Neuronal stem cell (in vitro differentiated cells): ENCODE results near the gene BIN1.

ENCODE experiments used
- DNase-seq: peaks from one replicate; pipeline ENCODE4 v3.0.0-alpha.2; 2013; ENCODE audit warnings: low spot score
- H2AFZ ChIP-seq: one replicate; pipeline ENCODE4 v1.6.1; 2013; ENCODE audit warnings: mild to moderate bottlenecking, low read length, inconsistent platforms
- H2AK5ac ChIP-seq: 2 replicates; pipeline ENCODE4 v1.6.1; 2013; ENCODE audit warnings: low read depth, mild to moderate bottlenecking, inconsistent platforms, low read length, moderate library complexity, mixed read lengths
- H2BK120ac ChIP-seq: 2 replicates; pipeline ENCODE4 v1.6.1; 2013; ENCODE audit warnings: low read depth, mild to moderate bottlenecking, inconsistent platforms, low read length, moderate library complexity, mixed read lengths
- H2BK12ac ChIP-seq: one replicate; pipeline ENCODE4 v1.6.1; 2013; ENCODE audit warnings: low read length, inconsistent platforms
- H2BK15ac ChIP-seq: 2 replicates; pipeline ENCODE4 v1.6.1; 2013; ENCODE audit warnings: mild to moderate bottlenecking, low read length, inconsistent platforms, mixed read lengths
- H2BK5ac ChIP-seq: one replicate; pipeline ENCODE4 v1.6.1; 2013; ENCODE audit warnings: inconsistent platforms, mild to moderate bottlenecking, low read length, moderate library complexity
- H3K14ac ChIP-seq: one replicate; pipeline ENCODE4 v1.6.1; 2013; ENCODE audit warnings: low read length, inconsistent platforms
- H3K18ac ChIP-seq: 2 replicates; pipeline ENCODE4 v1.6.1; 2013; ENCODE audit warnings: low read length, inconsistent platforms
- H3K23ac ChIP-seq: 2 replicates; pipeline ENCODE4 v1.6.1; 2013; ENCODE audit warnings: low read depth, mild to moderate bottlenecking, mixed read lengths, low read length, inconsistent platforms; ENCODE audit not compliant: poor library complexity
- H3K27ac ChIP-seq: replicated peaks from 3 replicates; pipeline ENCODE4 v1.5.1; 2013; ENCODE audit warnings: low read length, inconsistent platforms
- H3K27me3 ChIP-seq, 3 experiments: 2 replicates each; pipeline ENCODE4 v1.6.1; 2013; ENCODE audit warnings: low read length in 3 of 3, mild to moderate bottlenecking in 2 of 3, inconsistent platforms in 1 of 3, low read depth in 1 of 3, mixed read lengths in 1 of 3, moderate library complexity in 1 of 3; ENCODE audit not compliant: control insufficient read depth in 3 of 3, insufficient read depth in 3 of 3
- H3K36me3 ChIP-seq, 2 donors: replicated peaks in 1 of 2; 2 replicates each; pipeline ENCODE4 v1.6.1; 2013; ENCODE audit warnings: low read length in 2 of 2; ENCODE audit not compliant: control insufficient read depth in 2 of 2, insufficient read depth in 2 of 2
- H3K4ac ChIP-seq: 2 replicates; pipeline ENCODE4 v1.6.1; 2013; ENCODE audit warnings: inconsistent platforms, mild to moderate bottlenecking, low read length, moderate library complexity
- H3K4me1 ChIP-seq, 2 donors: 1 replicate in 1 of 2; 2 replicates in 1 of 2; pipeline ENCODE4 v1.6.1; 2013; ENCODE audit warnings: low read length in 2 of 2, low read depth in 1 of 2; ENCODE audit not compliant: control insufficient read depth in 2 of 2, insufficient read depth in 1 of 2
- H3K4me2 ChIP-seq: one replicate; pipeline ENCODE4 v1.6.1; 2013; ENCODE audit warnings: mild to moderate bottlenecking, low read length, inconsistent platforms; ENCODE audit not compliant: insufficient read depth, poor library complexity, severe bottlenecking
- H3K4me3 ChIP-seq, 2 donors: 2 replicates each; pipeline ENCODE4 v1.5.1; 2013; ENCODE audit warnings: low read length in 2 of 2, mild to moderate bottlenecking in 2 of 2, inconsistent platforms in 1 of 2, moderate library complexity in 1 of 2
- H3K79me1 ChIP-seq: one replicate; pipeline ENCODE4 v1.6.1; 2013; ENCODE audit warnings: low read depth, mild to moderate bottlenecking, inconsistent platforms, low read length, moderate library complexity
- H3K9ac ChIP-seq: one replicate; pipeline ENCODE4 v1.6.1; 2013; ENCODE audit warnings: mild to moderate bottlenecking, low read depth, low read length, inconsistent platforms; ENCODE audit not compliant: poor library complexity
- H3K9me3 ChIP-seq, 2 donors: replicated peaks in 1 of 2; 2 replicates each; pipeline versions ENCODE3 to v1.6.1; 2013; ENCODE audit warnings: low read length in 2 of 2, mild to moderate bottlenecking in 2 of 2, inconsistent platforms in 1 of 2, low read depth in 1 of 2, mixed read lengths in 1 of 2, moderate library complexity in 1 of 2; ENCODE audit not compliant: control insufficient read depth in 2 of 2, insufficient read depth in 1 of 2
- H4K8ac ChIP-seq: one replicate; pipeline ENCODE4 v1.6.1; 2013; ENCODE audit warnings: low read depth, mild to moderate bottlenecking, inconsistent platforms, low read length, moderate library complexity
- H4K91ac ChIP-seq: one replicate; pipeline ENCODE4 v1.6.1; 2013; ENCODE audit warnings: low read length, low read depth, mild to moderate bottlenecking, inconsistent platforms; ENCODE audit not compliant: poor library complexity
- WGBS, 2 donors: extraction: QIAGEN DNeasy Blood & Tissue Kit; methylation state at CpG; one replicate each; pipeline ENCODE4 v1.1.7; 2013; ENCODE audit warnings: missing lambda C conversion rate in 2 of 2, mixed read lengths in 1 of 2; ENCODE audit not compliant: insufficient read length in 2 of 2, insufficient replicate concordance in 1 of 2; ENCODE audit errors: extremely low coverage in 2 of 2; 5-methylcytosine and 5-hydroxymethylcytosine counted together

Gene BIN1

DNA sequence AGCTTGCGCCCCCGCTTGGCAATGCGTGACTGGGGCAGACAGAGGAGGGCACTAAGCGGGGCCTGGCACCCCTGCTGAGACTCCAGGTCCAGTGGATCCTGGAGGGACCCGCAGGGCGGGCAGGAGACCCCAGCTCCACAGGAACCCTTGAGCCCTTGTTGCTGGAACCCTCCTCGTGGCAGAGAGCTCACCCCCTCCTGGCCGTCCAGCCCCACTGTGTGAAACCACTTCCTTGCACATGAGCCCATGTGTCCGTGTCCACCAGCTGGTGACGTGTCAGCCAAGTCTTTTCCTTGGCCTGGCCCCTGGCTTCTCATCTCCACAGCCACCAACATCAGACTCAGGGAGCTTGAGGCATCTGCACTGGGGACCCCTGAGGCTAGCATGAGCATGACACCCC lies 38.0 kb downstream of the BIN1 start:
- Histone ChIP-seq H2BK15ac (peak overlapping the region; percentile 75), H3K36me3 (peaks cover 4 to 12% of the 10 kb centered on the region in 2 donors), H3K79me1 (peaks cover 4% of the 10 kb centered on the region), H2BK5ac (no peak overlapping the region), H3K9ac (no peak overlapping the region), H4K8ac (no peak overlapping the region), H2BK12ac (no peak overlapping the region), H2AFZ (no peak overlapping the region), H4K91ac (no peak overlapping the region), H3K18ac (peak overlapping the region; percentile 7), H3K4me3 (peak overlapping the region in 1 of 2 donors; percentile 12), H3K4me2 (no peak overlapping the region), H3K4me1 (peaks cover 18 to 19% of the 10 kb centered on the region in 2 donors), H2AK5ac (peak overlapping the region; percentile 53), H3K23ac (no peak overlapping the region), H3K14ac (no peak overlapping the region), H3K9me3 (no peaks in the 10 kb centered on the region), H3K4ac (no peak overlapping the region), H3K27me3 (no peaks in the 10 kb centered on the region), H2BK120ac (no peak overlapping the region), H3K27ac (no peak overlapping the region)
- no CpG with 5 or more reads among the region's 10 CpGs for WGBS, 2 donors
- DNase-seq = no peak

DNA sequence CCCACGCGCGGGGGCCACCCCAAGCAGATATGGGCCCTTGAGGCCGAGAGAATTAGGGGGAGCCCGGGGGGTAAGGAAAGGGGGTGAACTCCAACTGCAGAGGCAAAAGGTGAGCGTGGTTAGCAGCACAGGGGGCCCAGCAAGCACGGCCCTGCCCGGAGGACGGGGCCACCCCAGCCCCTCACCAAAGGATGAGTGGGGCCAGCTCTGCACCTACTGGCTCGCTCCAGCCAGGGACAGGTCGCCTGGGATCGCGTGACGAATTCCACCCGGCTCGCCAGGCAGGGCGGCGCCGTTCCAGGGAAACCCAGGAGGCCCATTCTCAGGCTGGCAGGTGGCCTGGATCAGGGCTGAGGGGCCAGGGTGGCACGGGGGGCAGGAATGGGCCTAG lies 38.6 kb downstream of the BIN1 start:
- Histone ChIP-seq H3K9me3 (no peaks in the 10 kb centered on the region), H3K14ac (no peak overlapping the region), H3K23ac (peak overlapping the region; percentile 85), H2BK120ac (no peak overlapping the region), H2BK15ac (peak overlapping the region; percentile 75), H3K27ac (no peak overlapping the region), H2AFZ (no peak overlapping the region), H3K36me3 (peaks cover 7 to 12% of the 10 kb centered on the region in 2 donors), H3K79me1 (peaks cover 6% of the 10 kb centered on the region), H2AK5ac (peak overlapping the region; percentile 53), H2BK12ac (peak overlapping the region; percentile 41), H3K18ac (peak overlapping the region; percentile 57), H3K9ac (no peak overlapping the region), H3K4ac (no peak overlapping the region), H4K8ac (peak overlapping the region; percentile 92), H2BK5ac (peak overlapping the region; percentile 39), H3K4me3 (no peak overlapping the region), H4K91ac (no peak overlapping the region), H3K27me3 (no peaks in the 10 kb centered on the region), H3K4me2 (no peak overlapping the region), H3K4me1 (peaks cover 16 to 19% of the 10 kb centered on the region in 2 donors)
- no peak for DNase-seq
- no CpG with 5 or more reads among the region's 20 CpGs for WGBS, 2 donors

DNA sequence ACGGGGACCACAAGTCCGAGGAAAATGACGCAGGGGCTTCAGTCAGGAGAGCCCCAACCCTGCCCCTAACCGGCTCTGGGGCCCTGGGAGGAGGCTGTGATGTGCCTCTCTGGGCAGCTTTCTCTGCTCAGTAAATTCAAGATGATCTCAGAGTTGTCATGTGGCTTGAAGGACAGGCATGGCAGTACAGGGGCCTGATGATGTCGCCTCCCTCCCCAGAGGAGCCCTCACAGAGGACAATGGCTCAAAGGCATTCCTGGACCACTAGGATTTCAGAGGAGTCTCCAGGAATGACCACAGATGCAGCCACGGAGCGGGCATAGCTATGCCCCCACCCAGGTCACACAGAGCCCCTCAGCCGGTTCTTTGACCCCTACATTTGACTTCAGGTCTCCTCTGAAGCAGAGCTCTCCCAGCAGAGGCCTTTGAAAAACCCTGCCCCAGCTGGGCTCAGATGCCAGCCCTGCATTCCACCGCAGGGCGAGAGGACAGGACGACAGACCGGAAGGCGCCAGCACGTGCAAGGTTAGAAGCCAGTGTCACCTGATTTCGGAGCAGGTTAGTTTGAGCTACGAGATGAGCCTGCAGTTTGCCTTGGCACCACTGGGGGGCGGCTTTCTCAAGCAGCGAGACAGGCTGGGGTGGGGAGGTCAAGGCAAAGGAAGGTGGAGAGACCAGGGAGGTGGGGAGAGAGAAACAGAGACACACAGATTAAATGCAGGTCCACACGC lies 39.2 kb downstream of the BIN1 start:
- Histone ChIP-seq H4K8ac (no peak overlapping the region), H3K9me3 (no peaks in the 10 kb centered on the region), H3K4me2 (no peak overlapping the region), H2BK5ac (peak overlapping the region; percentile 39), H3K23ac (peak overlapping the region; percentile 85), H2AFZ (no peak overlapping the region), H2BK15ac (no peak overlapping the region), H3K79me1 (peaks cover 9% of the 10 kb centered on the region), H3K27me3 (no peaks in the 10 kb centered on the region), H3K14ac (no peak overlapping the region), H2BK120ac (no peak overlapping the region), H3K27ac (no peak overlapping the region), H3K4ac (no peak overlapping the region), H3K9ac (no peak overlapping the region), H4K91ac (no peak overlapping the region), H3K4me1 (peaks cover 12 to 19% of the 10 kb centered on the region in 2 donors), H3K18ac (peak overlapping the region; percentile 78), H2BK12ac (no peak overlapping the region), H3K4me3 (no peak overlapping the region), H3K36me3 (peaks cover 9 to 14% of the 10 kb centered on the region in 2 donors), H2AK5ac (peak overlapping the region; percentile 53)
- peak; percentile 48 for DNase-seq
- no CpG with 5 or more reads among the region's 19 CpGs for WGBS, 2 donors

DNA sequence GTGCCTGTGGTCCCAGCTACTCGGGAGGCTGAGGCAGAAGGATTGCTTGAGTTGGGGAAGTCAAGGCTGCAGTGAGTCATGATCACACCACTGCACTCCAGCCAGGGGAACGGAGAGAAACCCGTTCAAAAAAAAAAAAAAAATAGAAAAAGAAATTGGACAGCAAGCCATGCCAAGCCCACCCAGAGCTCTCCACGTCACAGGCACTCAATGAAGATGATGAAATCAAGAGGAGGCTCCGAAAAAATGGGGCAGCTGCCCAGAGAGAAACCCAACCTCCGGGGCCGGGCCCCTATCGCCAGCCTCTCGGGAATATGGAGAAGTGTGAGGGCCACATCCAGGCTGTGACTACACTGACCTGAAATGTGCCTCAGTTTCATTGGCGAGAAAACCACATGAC lies 40.0 kb downstream of the BIN1 start:
- H3K23ac ChIP-seq = no peak overlapping the region
- H4K91ac ChIP-seq = no peak overlapping the region
- H3K9ac ChIP-seq = no peak overlapping the region
- H2BK12ac ChIP-seq = no peak overlapping the region
- no peak overlapping the region for H4K8ac ChIP-seq
- peaks cover 9% of the 10 kb centered on the region for H3K79me1 ChIP-seq
- no peak overlapping the region for H3K4ac ChIP-seq
- H3K4me1 ChIP-seq = peaks cover 12 to 19% of the 10 kb centered on the region in 2 donors
- WGBS, 2 donors = no CpG with 5 or more reads among the region's 10 CpGs
- no peaks in the 10 kb centered on the region for H3K27me3 ChIP-seq
- H2BK120ac ChIP-seq = no peak overlapping the region
- no peak overlapping the region for H3K14ac ChIP-seq
- peaks cover 9 to 15% of the 10 kb centered on the region in 2 donors for H3K36me3 ChIP-seq
- H2BK15ac ChIP-seq = no peak overlapping the region
- no peak overlapping the region for H2BK5ac ChIP-seq
- no peak overlapping the region for H2AK5ac ChIP-seq
- no peak overlapping the region for H2AFZ ChIP-seq
- no peak overlapping the region for H3K18ac ChIP-seq
- H3K4me2 ChIP-seq = no peak overlapping the region
- DNase-seq = no peak
- no peaks in the 10 kb centered on the region for H3K9me3 ChIP-seq
- no peak overlapping the region for H3K4me3 ChIP-seq
- no peak overlapping the region for H3K27ac ChIP-seq
